SJSA1 (cell line): ENCODE data around the gene CD200. TPM values are rescaled to one million over a fixed set of nuclear protein-coding genes. Genes with fewer than 3 reads are reported as not detected.
"Not testable (repeated sequence)": the region's sequence is repeated elsewhere in the genome, so short reads cannot be mapped to it uniquely, and the experiment has no call there.

Experiments used
- DNase-seq, 2 experiments: peaks; one replicate each; pipeline ENCODE4 v3.0.0-alpha.2; 2015 to 2020; ENCODE audit warnings: low spot score in 2 of 2, low read depth in 1 of 2
- H3K27ac ChIP-seq: fragments of 250-450 bp; sonication (Bioruptor Pico); 2 replicates; pipeline ENCODE4 v1.5.1; 2020; ENCODE audit warnings: mild to moderate bottlenecking, moderate library complexity
- H3K27me3 ChIP-seq: fragments of 250-450 bp; sonication (Bioruptor Pico); replicated peaks from 2 replicates; pipeline ENCODE4 v1.5.1; 2020; ENCODE audit warnings: mild to moderate bottlenecking, moderate library complexity
- H3K36me3 ChIP-seq: fragments of 250-450 bp; sonication (Bioruptor Pico); 2 replicates; pipeline ENCODE4 v1.5.1; 2020; ENCODE audit warnings: mild to moderate bottlenecking
- H3K4me1 ChIP-seq: fragments of 250-450 bp; sonication (Bioruptor Pico); replicated peaks from 2 replicates; pipeline ENCODE4 v1.6.1; 2021; ENCODE audit warnings: mild to moderate bottlenecking
- H3K4me3 ChIP-seq: fragments of 250-450 bp; sonication (Bioruptor Pico); 2 replicates; pipeline ENCODE4 v1.5.1; 2020; ENCODE audit warnings: mild to moderate bottlenecking
- H3K9me3 ChIP-seq: fragments of 250-450 bp; sonication (Bioruptor Pico); replicated peaks from 2 replicates; pipeline ENCODE4 v1.5.1; 2020; ENCODE audit warnings: mild to moderate bottlenecking
- total RNA-seq: library from RNA; depleted of rRNA; stranded (reverse); fragments of >200 nt; shearing (Covaris generic); gene quantifications from 2 replicates; pipeline ENCODE4 v1.2.3, GENCODE V29; 2014

The CD200 gene
- total RNA-seq, 1 experiment from 2014 or later, result not detected

GRCh38 chr3:112393360-112393728 is 60.4 kb downstream of the CD200 start:
- Histone ChIP-seq H3K27me3 (no peaks in the 10 kb centered on the region), H3K36me3 (no peaks in the 10 kb centered on the region), H3K4me1 (peaks cover 48% of the 10 kb centered on the region), H3K9me3 (peaks cover 4% of the 10 kb centered on the region; the same call in 1 of the 2 replicates), H3K27ac (peak overlapping the region; percentile 97), H3K4me3 (no peak overlapping the region)
- no peak for DNase-seq

- DNase-seq, result peak in 1 of 2 experiments; percentile 44
- Histone ChIP-seq H3K27ac (peak overlapping the region; percentile 97), H3K36me3 (no peaks in the 10 kb centered on the region), H3K4me1 (peaks cover 48% of the 10 kb centered on the region), H3K27me3 (no peaks in the 10 kb centered on the region), H3K4me3 (no peak overlapping the region), H3K9me3 (peaks cover 4% of the 10 kb centered on the region; the same call in 1 of the 2 replicates)
Measured at GRCh38 chr3:112394003-112394640, 61.2 kb downstream of the CD200 start.

DNA sequence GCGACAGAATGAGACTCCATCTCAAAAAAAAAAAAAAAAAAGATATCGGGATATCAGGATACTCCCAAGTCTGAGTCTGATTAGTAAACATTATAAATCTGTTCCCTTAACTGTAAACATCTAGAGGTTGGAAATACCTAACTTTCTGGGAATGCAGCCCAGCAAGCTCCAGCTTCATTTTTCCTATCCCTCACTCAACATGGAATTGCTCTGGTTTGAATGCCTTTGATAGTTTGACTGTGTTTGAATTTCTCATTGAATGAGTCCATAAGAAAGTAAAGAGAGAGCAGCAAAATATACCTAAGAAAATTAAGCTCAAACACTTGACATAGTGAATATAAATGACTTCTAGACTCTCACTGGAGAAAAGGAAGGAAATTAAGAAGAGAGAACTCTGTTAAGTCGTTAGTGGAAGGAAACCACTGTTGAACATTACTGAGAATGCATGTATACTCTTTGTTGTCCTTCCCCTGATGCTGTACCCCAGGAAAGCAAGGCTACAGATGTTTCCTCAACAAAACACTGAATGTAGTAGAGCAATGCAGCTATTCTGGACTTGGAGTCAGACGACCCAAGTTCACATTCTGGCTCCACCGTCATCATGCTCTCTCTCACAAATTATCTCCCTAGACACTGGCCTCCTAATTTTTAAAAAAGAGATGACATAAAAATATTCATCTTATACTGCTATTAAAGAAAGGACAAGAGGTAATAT is 62.4 kb downstream of the CD200 start:
- Histone ChIP-seq H3K4me3 (no peak overlapping the region), H3K9me3 (peaks cover 4% of the 10 kb centered on the region; the same call in 1 of the 2 replicates), H3K36me3 (no peaks in the 10 kb centered on the region), H3K27ac (no peak overlapping the region), H3K27me3 (no peaks in the 10 kb centered on the region), H3K4me1 (peaks cover 38% of the 10 kb centered on the region)
- no peak for DNase-seq

- no peak for DNase-seq
- Histone ChIP-seq H3K9me3 (peaks cover 4% of the 10 kb centered on the region; the same call in 1 of the 2 replicates), H3K27ac (no peak overlapping the region), H3K27me3 (no peaks in the 10 kb centered on the region), H3K36me3 (no peaks in the 10 kb centered on the region), H3K4me1 (peaks cover 34% of the 10 kb centered on the region), H3K4me3 (no peak overlapping the region)
Measured at GRCh38 chr3:112395896-112396290, 62.9 kb downstream of the CD200 start.

DNA sequence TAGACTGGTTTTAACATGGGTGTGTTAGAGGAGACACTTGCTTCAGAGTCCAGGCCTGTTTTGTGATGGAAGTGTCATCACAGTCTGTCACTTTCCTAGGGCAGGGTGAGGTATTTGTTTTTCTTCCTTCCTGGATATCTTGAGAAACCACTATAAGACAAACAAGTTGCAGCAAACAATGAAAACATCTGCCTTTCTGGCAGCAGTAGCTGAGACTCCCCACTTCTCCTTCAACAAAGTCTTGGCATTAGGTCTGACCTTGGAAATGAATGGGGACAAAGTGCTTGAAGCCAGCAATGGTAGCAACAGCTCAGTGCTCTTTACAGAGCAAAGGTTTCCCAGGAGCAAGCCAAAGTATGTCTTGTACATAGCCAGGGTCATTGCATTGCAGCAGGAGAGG is 64.6 kb downstream of the CD200 start:
- peak in 1 of 2 experiments; percentile 38 for DNase-seq
- H3K27me3 ChIP-seq, result no peaks in the 10 kb centered on the region
- H3K27ac ChIP-seq, result no peak overlapping the region
- no peak overlapping the region for H3K4me3 ChIP-seq
- H3K36me3 ChIP-seq, result no peaks in the 10 kb centered on the region
- H3K9me3 ChIP-seq, result peaks cover 1% of the 10 kb centered on the region; the same call in 1 of the 2 replicates
- peaks cover 20% of the 10 kb centered on the region for H3K4me1 ChIP-seq

- Histone ChIP-seq H3K27ac (no peak overlapping the region), H3K4me3 (no peak overlapping the region), H3K9me3 (no peaks in the 10 kb centered on the region), H3K36me3 (no peaks in the 10 kb centered on the region), H3K27me3 (no peaks in the 10 kb centered on the region), H3K4me1 (peaks cover 11% of the 10 kb centered on the region)
- no peak for DNase-seq
Measured at GRCh38 chr3:112399064-112399463, 66.1 kb downstream of the CD200 start.

DNA sequence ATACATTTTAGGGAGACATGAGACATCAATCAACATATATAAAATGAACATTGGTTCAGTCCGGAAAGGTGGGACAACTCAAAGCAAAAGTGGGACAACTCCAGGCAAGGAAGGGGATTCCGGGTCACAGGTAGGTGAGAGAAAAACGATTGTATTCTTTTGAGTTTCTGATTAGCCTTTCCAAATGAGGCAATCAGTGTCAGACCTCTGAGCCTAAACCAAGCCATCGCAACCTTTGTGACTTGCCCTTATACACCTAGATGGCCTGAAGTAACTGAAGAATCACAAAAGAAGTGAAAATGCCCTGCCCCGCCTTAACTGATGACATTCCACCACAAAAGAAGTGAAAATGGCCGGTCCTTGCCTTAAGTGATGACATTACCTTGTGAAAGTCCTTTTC is 66.6 kb downstream of the CD200 start:
- not testable (repeated sequence) for H3K4me1 ChIP-seq, H3K4me3 ChIP-seq, H3K36me3 ChIP-seq, H3K27me3 ChIP-seq, H3K9me3 ChIP-seq, DNase-seq, H3K27ac ChIP-seq

GRCh38 chr3:112400317-112400716 is 67.4 kb downstream of the CD200 start:
- H3K4me3 ChIP-seq, H3K4me1 ChIP-seq, H3K27ac ChIP-seq, H3K9me3 ChIP-seq, H3K27me3 ChIP-seq, H3K36me3 ChIP-seq, DNase-seq: not testable (repeated sequence)

GRCh38 chr3:112401617-112402016 is 68.7 kb downstream of the CD200 start:
- Histone ChIP-seq H3K27ac (no peak overlapping the region), H3K4me1 (peaks cover 5% of the 10 kb centered on the region), H3K36me3 (no peaks in the 10 kb centered on the region), H3K27me3 (no peaks in the 10 kb centered on the region), H3K9me3 (no peaks in the 10 kb centered on the region), H3K4me3 (no peak overlapping the region)
- no peak for DNase-seq

- no peak overlapping the region for H3K4me3 ChIP-seq
- H3K27me3 ChIP-seq, result no peaks in the 10 kb centered on the region
- no peaks in the 10 kb centered on the region for H3K36me3 ChIP-seq
- no peak overlapping the region for H3K27ac ChIP-seq
- no peaks in the 10 kb centered on the region for H3K4me1 ChIP-seq
- H3K9me3 ChIP-seq, result no peaks in the 10 kb centered on the region
- no peak for DNase-seq
Measured at GRCh38 chr3:112403103-112403502, 70.1 kb downstream of the CD200 start.

GRCh38 chr3:112404924-112405549 is 72.1 kb downstream of the CD200 start:
- H3K27me3 ChIP-seq, H3K36me3 ChIP-seq, H3K4me1 ChIP-seq, H3K4me3 ChIP-seq, H3K27ac ChIP-seq, H3K9me3 ChIP-seq, DNase-seq: not testable (repeated sequence)

DNA sequence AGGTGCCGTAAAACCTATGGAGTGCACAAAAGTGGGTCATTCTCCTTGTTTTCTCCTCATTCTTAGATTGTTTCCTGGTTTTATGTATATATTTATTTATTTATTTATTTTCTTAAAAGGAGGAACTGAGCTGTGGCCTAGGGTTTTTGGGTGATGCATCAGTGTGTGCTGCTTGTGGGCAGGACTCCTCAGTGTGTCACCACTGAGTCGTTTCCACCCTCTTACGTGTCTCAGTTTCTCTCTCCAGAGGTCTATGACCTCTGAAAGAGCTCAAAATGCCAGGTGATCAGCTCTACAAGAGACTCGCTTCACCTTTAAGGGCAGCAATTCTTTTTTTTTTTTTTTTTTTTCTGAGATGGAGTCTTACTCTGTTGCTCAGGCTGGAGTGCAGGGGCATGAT is 72.9 kb downstream of the CD200 start:
- Histone ChIP-seq H3K27me3 (no peaks in the 10 kb centered on the region), H3K4me1 (no peaks in the 10 kb centered on the region), H3K27ac (no peak overlapping the region), H3K9me3 (no peaks in the 10 kb centered on the region), H3K4me3 (no peak overlapping the region), H3K36me3 (no peaks in the 10 kb centered on the region)
- no peak for DNase-seq

- no peaks in the 10 kb centered on the region for H3K36me3 ChIP-seq
- H3K4me3 ChIP-seq, result no peak overlapping the region
- no peak for DNase-seq
- H3K4me1 ChIP-seq, result no peaks in the 10 kb centered on the region
- H3K9me3 ChIP-seq, result no peaks in the 10 kb centered on the region
- no peak overlapping the region for H3K27ac ChIP-seq
- no peaks in the 10 kb centered on the region for H3K27me3 ChIP-seq
Measured at GRCh38 chr3:112407214-112407887, 74.4 kb downstream of the CD200 start.
